ENCODE measurements around the gene COL7A1.
A peak's percentile ranks its signal among the peaks of the same experiment; 100 is the strongest.

COL7A1 gene

DNA sequence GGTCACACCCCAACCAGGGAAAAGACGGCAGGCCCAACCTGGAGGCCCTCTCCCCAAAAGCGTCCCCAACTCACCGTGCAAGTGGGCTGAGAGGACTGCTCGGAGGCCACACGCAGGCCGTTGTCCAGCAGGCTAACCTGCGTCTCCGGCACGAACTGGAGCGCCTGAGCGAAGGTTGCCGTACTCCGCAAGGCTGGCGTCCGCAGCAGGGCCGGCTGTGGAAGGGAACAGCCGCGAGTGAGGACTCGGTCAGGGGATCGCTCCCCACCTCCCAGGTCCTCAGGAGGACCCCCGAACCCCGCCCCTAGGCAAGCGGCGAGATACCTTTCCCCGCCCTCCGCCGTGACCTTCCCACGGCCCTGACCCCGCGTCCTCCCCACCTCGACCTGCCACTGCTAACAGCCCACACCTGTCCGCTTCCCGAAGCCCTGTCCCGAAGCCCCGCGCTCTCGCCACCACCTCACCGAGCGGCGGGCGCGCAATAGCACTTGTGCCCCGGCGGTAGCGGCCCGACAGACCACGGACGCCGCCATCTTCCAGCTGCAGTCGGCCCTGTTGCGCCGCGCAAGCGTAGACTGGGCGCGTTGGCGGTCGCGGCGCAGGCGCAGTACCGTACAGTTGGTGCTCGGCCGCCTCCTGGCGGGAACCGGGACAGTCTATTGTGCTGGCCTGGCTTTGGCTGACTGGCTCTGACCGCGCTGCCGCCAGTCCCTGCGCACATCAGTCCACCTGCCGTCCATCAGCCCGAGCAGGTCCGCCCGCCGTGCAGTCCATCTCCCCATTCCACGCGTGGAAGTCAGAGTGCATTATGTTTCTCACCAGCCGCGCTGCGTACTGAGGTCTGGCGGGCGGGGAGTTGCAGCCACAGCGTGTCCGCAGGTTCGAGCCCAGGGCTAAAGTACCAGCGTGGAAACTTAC, 14.2 kb upstream of the COL7A1 start, which contains the start of gene UQCRC1:
Gene UQCRC1, minus strand, starts transcription at position 559 of the 918 bp plus-strand sequence. Its CDS starts 26 bp downstream, at position 533.
- Histone ChIP-seq H3K36me3 (ENCODE audit: insufficient read depth, low read length) (peaks cover 23% of the 10 kb centered on the region; the same call in 1 of the 2 replicates), H3K27ac (peak within 1 kb of the TSS; percentile 73), H3K9ac (ENCODE audit: insufficient read length) (peak within 1 kb of the TSS; percentile 91), H3K9me3 (ENCODE audit: low read depth, low read length) (no peaks in the 10 kb centered on the region), H3K4me3 (peak within 1 kb of the TSS; percentile 86)
- peak; percentile 12 for DNase-seq (ENCODE audit: low read depth, low spot score)
- TF ChIP-seq FOXP2 (optimal IDR thresholded peaks at IDR 0.05; ENCODE audit: control extremely low read depth, extremely low read length, insufficient read depth) (no peak), POLR2AphosphoS5 (IDR thresholded peaks at IDR 0.05; ENCODE audit: borderline replicate concordance, low read depth, low read length) (peak; percentile 97)

DNA sequence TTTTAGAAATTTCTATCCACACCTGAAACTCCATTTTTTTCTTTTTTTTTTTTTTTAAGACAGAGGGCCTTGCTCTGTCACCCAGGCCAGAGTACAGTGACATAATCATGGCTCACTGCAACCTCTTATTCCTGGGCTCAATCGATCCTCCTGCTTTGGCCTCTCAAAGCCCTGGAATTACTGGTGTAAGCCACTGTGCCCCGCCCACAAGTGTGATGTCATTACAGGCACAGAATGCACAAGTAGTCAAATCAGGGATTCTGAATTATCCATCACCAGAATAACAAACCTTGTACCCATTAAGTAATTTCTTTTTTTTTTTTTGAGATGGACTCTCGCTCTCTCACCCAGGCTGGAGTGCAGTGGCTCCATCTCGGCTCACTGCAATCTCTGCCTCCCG, 12.4 kb upstream of the COL7A1 start:
- TF ChIP-seq EZH2 (IDR thresholded peaks at IDR 0.05) (no peak), POLR2AphosphoS5 (IDR thresholded peaks at IDR 0.05; ENCODE audit: borderline replicate concordance, low read depth, low read length) (no peak), FOXP2 (optimal IDR thresholded peaks at IDR 0.05; ENCODE audit: control extremely low read depth, extremely low read length, insufficient read depth) (no peak)
- DNase-seq (ENCODE audit: low read depth, low spot score): no peak
- no peak overlapping the region for H3K4me3 ChIP-seq
- no peaks in the 10 kb centered on the region for H3K9me3 ChIP-seq (ENCODE audit: low read depth, low read length)
- H3K27ac ChIP-seq: no peak overlapping the region
- H3K36me3 ChIP-seq (ENCODE audit: insufficient read depth, low read length): peaks cover 26% of the 10 kb centered on the region; the same call in 1 of the 2 replicates
- H3K9ac ChIP-seq (ENCODE audit: insufficient read length): no peak overlapping the region

DNA sequence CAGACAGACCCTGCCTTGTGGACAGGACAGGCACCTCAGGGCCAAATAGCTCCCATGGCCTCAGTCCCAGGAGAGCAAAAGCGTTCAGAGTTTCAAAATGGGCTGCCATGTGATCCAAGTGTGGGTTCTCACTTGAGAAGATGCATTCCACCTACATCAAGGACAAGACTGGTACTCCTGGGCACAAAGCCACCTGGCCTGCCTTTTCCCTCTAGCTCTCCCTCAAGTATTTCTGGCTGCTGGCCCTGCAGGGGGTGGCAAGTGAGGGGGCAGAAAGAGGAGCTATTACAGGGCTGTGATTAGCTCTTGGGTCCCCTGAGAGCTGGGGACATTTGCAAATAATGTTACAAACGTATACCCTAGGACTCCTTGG, 6.5 kb upstream of the COL7A1 start:
- Histone ChIP-seq H3K27ac (no peak overlapping the region), H3K4me3 (no peak overlapping the region), H3K36me3 (ENCODE audit: insufficient read depth, low read length) (peaks cover 24% of the 10 kb centered on the region; the same call in 1 of the 2 replicates), H3K9me3 (ENCODE audit: low read depth, low read length) (no peaks in the 10 kb centered on the region), H3K9ac (ENCODE audit: insufficient read length) (no peak overlapping the region)
- TF ChIP-seq POLR2AphosphoS5 (IDR thresholded peaks at IDR 0.05; ENCODE audit: borderline replicate concordance, low read depth, low read length) (no peak), FOXP2 (optimal IDR thresholded peaks at IDR 0.05; ENCODE audit: control extremely low read depth, extremely low read length, insufficient read depth) (no peak), EZH2 (IDR thresholded peaks at IDR 0.05) (no peak)
- DNase-seq (ENCODE audit: low read depth, low spot score): no peak

DNA sequence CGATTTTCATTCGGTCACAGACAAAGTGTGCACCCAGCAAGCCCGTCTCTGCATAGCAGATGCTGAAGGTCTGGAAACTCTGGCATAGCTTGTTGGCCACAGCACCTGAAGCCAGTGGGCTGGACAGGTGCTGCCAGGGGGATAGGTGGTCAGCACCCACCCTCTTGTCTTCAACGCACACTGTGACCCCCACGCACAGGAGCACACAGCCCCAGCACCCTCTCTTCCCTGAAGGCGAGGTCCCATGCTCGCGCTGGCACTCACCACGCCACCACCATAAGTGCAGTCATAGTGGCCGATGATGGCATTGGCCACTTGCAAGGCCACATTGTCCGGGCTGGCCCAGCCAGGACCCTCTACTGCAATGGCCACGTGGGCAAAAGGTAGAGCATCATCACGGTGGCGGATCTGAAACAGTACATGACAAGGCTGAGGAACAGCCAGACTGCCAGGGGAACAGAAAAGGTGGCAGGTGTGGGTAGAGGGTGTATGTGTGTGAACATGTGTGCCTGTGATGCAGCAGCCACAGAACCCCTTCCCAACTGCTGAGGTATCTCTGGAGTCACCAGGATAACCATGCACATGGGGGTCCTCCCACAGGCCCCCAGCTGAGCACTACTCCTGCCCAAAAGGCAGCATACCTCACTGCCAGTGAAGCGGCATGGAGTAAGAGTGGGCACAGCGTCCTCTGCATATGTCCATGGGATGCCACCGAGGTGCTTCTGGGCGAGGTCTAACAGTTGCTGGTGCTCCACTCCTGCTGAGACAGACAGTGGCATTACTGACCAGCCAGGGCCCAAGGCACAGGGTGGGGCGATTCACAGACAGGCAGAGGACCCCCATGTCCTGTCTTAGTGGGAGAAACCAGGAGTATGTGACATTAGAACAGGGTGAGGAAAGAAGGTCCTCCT, 5.8 kb upstream of the COL7A1 start:
- Histone ChIP-seq H3K4me3 (no peak overlapping the region), H3K9me3 (ENCODE audit: low read depth, low read length) (no peaks in the 10 kb centered on the region), H3K27ac (no peak overlapping the region), H3K36me3 (ENCODE audit: insufficient read depth, low read length) (peaks cover 23% of the 10 kb centered on the region; the same call in 1 of the 2 replicates), H3K9ac (ENCODE audit: insufficient read length) (no peak overlapping the region)
- TF ChIP-seq FOXP2 (optimal IDR thresholded peaks at IDR 0.05; ENCODE audit: control extremely low read depth, extremely low read length, insufficient read depth): no peak
- TF ChIP-seq EZH2 (IDR thresholded peaks at IDR 0.05): no peak
- TF ChIP-seq POLR2AphosphoS5 (IDR thresholded peaks at IDR 0.05; ENCODE audit: borderline replicate concordance, low read depth, low read length): no peak
- DNase-seq (ENCODE audit: low read depth, low spot score): no peak

DNA sequence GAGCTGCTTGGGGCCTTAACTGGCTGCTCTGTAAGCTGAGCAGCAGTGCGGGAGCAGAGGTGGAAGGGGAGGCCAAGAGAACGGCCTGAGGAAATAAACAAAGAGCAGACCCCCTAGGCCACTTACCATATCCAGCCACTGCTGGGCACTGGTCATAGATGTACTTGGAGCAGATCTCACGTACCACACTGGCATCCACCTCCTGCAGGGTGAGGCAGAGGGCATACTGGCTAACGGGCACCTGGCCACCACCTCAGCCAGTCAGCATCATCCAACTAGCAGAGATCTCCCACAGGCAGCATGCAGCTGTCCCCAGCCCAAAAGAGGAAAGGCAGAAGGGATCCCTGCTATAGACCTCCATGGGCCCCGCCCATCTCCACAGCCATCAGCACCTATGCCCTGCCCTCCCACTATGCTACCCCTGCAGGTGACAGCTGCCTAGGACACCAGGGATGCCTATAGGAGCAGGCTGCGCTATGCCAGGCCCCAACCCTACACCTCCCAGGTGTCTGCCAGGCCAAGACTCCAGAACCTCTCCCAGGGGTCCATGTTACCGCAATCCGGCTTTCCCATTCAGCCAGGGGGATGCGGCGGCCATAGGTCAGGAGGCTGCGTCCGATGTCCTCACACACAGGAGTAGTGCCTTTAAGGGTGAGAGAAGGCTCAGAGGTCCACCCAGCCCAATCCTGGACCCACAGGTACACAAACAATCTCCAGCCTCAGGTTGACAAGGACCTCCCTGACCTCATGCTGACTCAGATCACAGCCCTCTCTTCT, 4.6 kb upstream of the COL7A1 start:
- no peak overlapping the region for H3K9ac ChIP-seq (ENCODE audit: insufficient read length)

DNA sequence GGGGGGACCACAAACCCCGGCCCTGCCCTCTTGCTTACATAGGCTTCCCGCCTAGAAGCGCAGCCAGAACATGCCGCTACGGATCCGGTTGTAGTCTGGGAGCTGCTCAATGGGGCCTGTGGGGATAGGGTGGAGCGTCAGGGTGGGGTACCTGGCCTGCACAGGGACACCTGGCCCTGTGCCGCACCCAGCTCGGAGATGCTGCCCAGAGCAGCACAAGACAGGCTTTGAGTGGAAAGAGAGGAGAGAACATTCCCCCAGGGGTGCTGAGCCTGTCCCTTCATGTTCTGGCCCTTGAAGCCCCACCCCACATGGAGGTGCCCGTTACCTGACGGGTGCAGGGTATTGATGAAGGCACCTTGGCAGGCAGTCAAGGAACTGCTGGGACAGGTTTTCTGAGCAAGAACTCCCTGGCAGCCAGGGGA, 4.0 kb upstream of the COL7A1 start:
- Histone ChIP-seq H3K9ac (ENCODE audit: insufficient read length) (no peak overlapping the region), H3K9me3 (ENCODE audit: low read depth, low read length) (no peaks in the 10 kb centered on the region), H3K4me3 (no peak overlapping the region), H3K27ac (peak overlapping the region; percentile 71), H3K36me3 (ENCODE audit: insufficient read depth, low read length) (peaks cover 4% of the 10 kb centered on the region; the same call in 1 of the 2 replicates)
- TF ChIP-seq FOXP2 (optimal IDR thresholded peaks at IDR 0.05; ENCODE audit: control extremely low read depth, extremely low read length, insufficient read depth) (no peak), EZH2 (IDR thresholded peaks at IDR 0.05) (no peak), POLR2AphosphoS5 (IDR thresholded peaks at IDR 0.05; ENCODE audit: borderline replicate concordance, low read depth, low read length) (no peak)
- no peak for DNase-seq (ENCODE audit: low read depth, low spot score)

More for the DNA sequence above, 4.6 kb upstream of the COL7A1 start:
- H3K27ac ChIP-seq: no peak overlapping the region
- peaks cover 10% of the 10 kb centered on the region; the same call in 1 of the 2 replicates for H3K36me3 ChIP-seq (ENCODE audit: insufficient read depth, low read length)
- no peak overlapping the region for H3K4me3 ChIP-seq
- DNase-seq (ENCODE audit: low read depth, low spot score): no peak
- TF ChIP-seq POLR2AphosphoS5 (IDR thresholded peaks at IDR 0.05; ENCODE audit: borderline replicate concordance, low read depth, low read length) (0 out of 2 replicates have a peak, but pooled peaks have one; percentile 10), FOXP2 (optimal IDR thresholded peaks at IDR 0.05; ENCODE audit: control extremely low read depth, extremely low read length, insufficient read depth) (no peak), EZH2 (IDR thresholded peaks at IDR 0.05) (no peak)
- H3K9me3 ChIP-seq (ENCODE audit: low read depth, low read length): no peaks in the 10 kb centered on the region

DNA sequence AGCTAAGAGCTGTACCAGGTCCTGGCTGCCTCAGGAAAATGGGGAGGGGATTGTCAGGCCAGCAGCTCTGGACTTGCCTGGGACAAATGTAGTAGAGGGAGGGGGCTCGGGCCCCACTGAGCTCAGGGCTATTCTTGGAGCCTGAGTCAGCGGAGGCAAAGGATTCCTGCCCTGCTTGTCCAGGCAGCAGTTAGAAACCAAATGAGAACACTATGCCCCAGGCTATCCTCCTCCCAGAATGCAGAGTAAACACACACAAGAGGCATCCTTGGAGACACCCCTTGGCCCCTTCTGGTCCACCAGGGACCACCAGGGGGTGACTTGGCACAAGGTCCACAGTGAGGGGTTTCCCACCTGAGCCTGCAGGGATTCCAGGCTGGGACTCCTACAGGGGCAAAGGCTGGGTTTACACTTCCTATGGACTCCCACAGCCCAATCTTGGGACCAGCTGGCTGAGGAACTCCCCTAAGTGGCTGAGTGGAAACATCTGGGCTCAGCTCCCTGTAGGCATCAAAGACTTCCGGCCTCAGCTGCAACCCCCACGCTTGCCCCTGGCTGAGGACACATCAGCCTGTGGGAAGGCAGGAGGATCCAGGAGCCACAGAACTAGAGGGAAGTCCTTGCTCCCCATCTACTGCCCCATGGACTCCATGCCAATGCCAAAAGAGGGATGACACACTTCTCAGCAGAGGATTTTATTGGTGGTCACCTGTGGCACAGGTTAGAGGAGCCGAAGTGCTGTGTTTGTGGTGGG, 3.4 kb upstream of the COL7A1 start:
- H3K9ac ChIP-seq (ENCODE audit: insufficient read length): no peak overlapping the region
- H3K36me3 ChIP-seq (ENCODE audit: insufficient read depth, low read length): peaks cover 4% of the 10 kb centered on the region; the same call in 1 of the 2 replicates
- peak; percentile 24 for DNase-seq (ENCODE audit: low read depth, low spot score)
- no peak for TF ChIP-seq EZH2 (IDR thresholded peaks at IDR 0.05)
- TF ChIP-seq POLR2AphosphoS5 (IDR thresholded peaks at IDR 0.05; ENCODE audit: borderline replicate concordance, low read depth, low read length): no peak
- no peak for TF ChIP-seq FOXP2 (optimal IDR thresholded peaks at IDR 0.05; ENCODE audit: control extremely low read depth, extremely low read length, insufficient read depth)
- H3K27ac ChIP-seq: peak overlapping the region; percentile 71
- no peaks in the 10 kb centered on the region for H3K9me3 ChIP-seq (ENCODE audit: low read depth, low read length)
- H3K4me3 ChIP-seq: peak overlapping the region; percentile 14; the same call in 1 of the 2 replicates

All from SK-N-MC (cell line).